GM21576 (cell line): ENCODE measurements around the gene CACNA1C.

Experiments used
- ATAC-seq: cut with Tn5 transposase; IDR thresholded peaks from one replicate; pipeline ENCODE4 v1.9.1; 2021; ENCODE audit warnings: mild to moderate bottlenecking, moderate library complexity; ENCODE audit not compliant: unreplicated experiment

CACNA1C gene

DNA sequence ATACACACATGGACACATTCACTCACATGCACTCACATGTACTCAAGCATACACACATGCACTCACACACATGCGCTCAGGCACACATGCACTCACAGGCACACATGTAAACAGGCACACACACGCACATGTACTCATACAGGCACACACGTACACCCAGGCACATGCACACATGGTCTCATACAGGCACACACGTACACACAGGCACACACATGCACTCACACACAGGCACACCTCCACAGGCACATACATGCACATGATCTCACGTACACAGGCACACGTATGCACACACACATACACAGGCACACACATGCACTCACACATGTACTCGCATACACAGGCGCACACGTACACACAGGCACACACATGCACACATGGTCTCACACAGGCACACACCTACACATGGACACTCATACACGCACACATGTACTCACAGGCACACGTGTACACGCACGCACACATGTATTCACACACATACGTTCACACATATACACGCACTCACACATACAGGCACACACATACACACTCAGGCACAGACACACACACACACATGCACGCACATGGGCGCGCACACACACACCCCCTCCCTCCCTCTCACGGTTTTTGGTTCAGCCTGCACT, 138.9 kb downstream of the CACNA1C start:
- no peak for ATAC-seq

DNA sequence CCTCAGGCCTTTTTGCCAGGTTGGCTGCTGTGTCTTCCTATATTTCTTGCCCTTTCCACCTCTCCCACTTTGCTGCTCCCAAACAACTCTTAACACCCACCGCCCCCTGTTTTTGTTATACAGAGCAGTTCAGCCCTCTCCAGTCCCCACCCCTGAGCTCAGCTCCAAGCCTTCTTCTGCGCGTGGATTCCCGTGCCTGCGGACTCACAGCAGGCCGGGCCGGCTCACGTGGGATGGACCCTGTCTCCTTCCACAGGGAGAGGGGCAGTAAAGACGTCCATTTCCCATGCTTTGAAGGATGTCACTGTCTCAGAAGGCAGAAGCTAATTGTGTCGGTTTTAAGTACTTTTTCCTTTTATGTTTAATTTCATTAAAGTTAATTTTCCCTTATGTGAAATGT, 139.4 kb downstream of the CACNA1C start:
- no peak for ATAC-seq

DNA sequence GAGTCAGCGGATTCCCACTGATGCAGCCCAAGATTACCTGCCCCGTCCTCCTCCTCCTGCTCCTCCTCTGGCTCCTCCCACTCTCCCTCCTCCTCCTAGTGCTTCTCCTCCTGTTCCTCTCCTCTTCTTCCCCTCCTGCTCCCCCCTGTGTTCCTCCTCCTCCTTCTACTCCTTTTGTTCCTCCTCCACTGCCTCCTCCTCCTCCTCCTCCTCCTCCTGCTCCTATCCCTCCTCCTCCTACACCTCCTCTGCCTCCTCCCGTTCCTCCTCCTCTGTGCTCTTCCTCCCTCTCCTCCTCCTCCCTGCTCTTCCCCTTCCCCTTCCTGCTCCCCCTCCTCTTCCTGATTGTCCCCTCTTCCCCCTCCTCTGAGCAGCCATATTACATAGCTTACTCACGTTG, 141.3 kb downstream of the CACNA1C start:
- no peak for ATAC-seq

DNA sequence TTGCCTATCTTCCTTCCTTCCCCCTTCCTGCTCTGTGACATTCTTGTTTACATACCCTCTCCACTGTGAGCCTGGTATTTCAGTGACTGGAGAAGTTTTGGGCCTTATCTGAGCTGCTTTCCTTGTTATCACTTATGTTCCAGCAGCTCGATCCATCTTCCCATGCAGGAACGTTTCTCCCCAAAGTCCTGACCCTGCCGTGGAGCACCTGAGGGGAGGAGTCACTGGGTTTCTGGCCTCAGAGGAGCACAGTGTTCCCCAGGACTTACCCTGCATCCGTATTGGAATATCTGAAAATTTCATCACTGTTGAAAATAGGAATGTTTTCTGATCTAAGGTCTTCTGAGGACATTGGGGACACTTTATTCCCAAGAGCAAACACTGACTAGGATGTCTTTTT, 141.8 kb downstream of the CACNA1C start:
- ATAC-seq, result no peak

DNA sequence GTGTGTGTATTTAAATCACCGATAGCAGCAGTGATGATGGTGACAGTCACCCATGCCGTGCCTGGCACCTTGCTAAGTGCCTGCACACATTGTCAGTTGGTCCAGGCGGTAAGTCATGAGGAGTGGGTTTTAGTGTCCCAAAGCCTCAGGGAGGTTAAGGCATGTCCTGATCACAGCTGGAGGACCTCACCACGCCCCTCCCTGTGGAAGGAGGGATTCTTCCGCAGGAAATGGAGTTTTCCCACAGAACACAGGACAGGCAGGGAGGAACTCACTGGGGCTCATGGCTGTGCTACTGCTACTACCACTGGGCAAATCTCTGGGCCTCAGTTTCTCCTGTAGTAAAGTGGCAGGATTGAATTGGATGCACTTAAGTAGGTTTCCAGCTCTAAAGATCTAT, 142.3 kb downstream of the CACNA1C start:
- ATAC-seq, result no peak

DNA sequence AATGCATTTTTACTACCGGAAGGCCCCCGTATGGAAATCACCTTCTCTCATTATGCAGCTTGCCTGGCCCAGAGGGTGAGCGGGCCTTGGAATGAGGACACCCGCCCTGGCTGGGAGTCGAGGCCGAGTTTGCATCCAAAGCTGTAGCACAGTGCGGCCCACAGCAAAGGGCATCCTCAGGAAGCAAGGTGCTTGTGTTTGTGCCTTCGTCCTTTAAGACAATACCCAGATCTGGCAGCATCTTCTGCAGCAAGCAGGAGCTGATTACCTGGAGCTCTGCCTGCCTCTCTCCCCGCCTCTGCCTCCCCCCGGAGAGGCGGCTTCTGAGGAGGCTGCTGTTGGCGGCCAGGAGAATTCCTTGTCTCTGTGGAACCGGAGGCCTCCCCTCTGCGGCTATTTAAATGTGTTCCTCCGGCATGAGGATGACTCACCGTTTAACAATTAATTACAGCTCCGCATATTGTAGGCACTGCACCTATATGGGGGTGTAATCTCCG, 145.3 kb downstream of the CACNA1C start:
- no peak for ATAC-seq

DNA sequence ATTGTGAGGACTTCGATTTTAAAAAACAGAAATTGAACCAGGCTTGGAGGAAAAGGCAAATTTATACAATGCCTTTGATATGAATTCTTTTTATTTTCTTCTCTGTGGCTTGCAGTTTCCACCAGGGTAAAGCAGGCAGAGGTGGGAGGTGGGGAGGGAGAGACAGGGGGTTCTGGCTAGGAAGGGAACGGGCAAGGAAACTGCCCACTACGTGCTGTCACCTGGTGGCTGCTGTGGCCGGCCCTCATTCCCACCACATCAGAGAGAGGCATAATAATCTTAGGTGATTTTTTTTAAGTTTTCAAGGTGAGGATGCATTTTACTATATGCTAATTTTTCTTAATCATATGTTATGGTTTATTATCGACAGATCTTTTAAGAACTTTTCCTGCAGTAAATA, 145.8 kb downstream of the CACNA1C start:
- no peak for ATAC-seq

DNA sequence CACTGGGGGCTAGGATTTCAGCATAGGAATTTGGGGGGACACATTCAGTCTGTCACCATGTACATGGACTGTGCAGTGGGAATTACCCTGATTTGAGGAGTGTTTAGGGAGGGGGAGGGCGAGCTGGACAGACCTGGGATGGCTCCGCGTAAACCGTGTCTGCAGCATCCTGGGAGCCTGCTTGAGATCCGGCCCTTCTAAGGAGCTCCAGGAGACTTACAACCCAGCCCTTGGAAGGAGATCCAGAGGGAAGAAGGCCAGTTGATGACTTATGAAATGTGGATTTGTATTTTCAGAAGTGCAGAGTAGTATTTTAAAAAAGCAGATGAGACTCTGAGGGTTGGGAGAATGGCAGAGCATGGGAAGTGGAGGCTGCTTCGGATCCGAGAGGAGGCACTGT, 153.2 kb downstream of the CACNA1C start:
- no peak for ATAC-seq

DNA sequence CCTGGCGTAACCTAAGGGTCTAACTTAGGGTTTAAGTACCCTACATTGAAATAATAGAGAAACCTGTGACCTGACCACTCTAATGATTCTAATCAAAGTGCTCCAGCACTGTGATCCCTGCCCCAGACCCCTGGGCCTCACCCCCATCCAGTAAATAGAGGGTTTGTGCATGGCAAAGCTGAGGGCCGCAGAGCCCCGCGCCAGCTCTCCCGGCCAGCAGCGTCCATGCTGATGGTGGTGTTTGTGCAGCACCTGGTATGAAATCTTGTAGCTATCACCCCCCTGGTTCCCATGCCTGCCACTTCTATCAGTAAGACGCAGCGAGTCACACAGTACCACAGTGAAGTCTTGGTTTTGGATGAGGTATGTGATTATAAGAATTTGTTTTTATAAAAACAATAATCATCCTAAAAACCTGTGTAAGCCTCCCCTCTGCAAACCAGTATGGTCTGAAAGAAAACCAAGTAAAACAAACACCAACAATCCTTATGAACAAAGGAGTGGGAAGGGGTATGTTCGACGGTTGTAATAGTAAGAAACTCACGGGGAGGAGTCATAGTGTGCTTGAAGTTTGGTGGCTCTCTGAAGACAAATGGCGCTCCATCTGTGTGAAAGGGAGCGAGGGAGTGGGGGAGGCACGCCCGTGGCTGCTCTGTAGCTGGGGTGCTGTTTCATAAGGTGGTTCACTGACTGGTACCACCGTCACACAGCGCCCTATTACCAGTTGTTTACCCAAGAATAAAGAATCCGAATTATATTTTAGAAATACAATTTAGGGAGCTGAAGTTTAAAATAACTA, 156.2 kb downstream of the CACNA1C start:
- ATAC-seq, result no peak

DNA sequence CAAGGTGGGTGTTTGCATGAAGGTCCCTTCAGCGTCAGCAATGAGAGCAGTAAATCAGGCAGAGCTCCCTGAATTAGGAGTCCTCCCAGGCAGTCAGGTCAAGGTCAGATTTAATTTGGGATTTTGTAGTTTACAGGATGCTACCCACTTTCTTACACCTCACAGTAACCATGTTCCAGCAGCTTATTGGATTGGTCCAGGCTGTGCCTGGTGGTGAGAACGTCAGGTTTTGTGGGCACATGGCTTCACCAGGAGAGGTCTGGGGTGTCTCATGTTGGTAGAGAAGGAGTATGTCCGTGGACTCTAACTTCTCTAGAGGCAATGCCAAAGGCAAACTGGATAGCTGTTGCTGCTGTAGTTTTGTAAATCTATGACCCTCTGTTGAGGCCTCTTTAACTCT, 158.3 kb downstream of the CACNA1C start:
- no peak for ATAC-seq

DNA sequence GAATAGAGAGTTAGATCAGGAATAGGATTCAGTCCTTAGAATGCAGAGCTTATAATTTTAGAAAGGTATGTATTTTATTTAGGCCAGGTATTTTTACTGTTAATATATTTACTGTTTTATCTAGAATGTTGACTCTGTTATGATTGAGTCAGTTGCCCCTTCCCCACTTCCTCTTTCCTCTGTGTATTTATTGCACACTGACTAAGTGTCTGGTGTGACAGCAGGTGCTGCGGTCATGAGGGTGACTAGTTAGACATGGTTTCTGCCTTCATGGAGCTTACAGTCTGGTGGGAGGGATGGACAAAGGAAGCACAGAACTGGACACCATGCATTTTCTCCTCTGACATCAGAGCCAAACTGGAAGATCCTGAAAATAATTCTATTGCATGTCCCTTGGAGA, 159.8 kb downstream of the CACNA1C start:
- no peak for ATAC-seq

DNA sequence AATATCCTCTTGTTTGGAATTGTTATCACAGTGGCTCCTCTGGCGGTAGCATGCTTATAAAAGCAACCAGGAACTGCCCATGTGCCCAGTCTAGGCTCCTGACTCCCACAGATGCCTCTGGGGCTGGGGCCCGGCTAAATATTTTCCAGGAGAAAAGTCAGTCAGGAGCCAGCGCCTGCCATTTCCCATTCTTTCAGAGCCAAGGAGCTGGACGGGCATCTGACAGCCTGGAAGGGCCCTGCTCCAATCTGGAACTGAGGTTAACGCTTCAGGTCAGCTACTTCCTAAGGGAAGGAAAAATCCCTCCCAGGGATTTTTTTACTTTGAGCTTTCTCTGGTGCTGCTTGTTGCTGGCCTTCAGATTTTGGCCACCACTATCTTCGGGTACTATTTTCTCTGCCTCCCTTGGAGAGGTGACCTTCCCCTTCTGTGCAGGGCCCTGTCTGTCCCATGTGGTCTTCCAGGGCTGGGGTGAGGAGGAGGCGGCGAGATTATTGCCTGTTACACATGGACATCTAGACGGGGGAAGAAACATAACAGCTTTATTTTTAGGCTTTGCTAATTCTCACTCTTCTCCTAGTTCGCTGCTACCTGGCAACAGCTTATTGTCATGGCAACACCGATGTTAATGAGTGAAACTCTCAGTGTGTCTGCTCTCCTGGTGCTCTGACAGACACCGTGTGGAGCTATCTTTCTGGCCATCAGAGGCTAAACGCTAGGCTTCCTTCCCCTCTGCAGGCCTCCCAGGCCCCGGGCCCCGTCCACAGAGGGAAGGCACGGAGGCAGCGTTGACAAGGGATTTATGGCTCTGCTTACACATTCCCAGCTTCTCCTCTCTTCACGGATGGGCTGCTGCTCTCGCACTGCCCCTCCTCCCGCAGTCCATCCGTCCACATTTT, 160.4 kb downstream of the CACNA1C start:
- no peak for ATAC-seq

DNA sequence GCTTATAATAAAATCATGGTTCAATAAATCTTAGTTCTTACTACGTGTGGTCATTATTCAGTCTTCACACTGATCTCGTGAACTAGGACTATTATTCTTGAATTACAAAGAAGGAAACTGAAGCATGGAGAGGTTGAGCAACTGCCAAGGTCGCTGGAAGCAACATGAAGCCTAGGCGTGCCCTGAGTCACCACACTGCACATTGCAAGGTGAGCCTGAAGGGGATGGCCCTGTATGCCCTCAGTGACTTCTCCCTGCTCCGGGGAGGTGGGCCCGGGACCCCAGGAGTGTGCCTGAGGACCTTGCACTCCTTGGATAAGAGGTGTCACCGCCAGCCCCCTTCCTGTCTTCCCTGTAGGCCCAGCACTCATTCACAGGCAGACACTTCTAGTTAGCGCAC, 161.6 kb downstream of the CACNA1C start:
- no peak for ATAC-seq

DNA sequence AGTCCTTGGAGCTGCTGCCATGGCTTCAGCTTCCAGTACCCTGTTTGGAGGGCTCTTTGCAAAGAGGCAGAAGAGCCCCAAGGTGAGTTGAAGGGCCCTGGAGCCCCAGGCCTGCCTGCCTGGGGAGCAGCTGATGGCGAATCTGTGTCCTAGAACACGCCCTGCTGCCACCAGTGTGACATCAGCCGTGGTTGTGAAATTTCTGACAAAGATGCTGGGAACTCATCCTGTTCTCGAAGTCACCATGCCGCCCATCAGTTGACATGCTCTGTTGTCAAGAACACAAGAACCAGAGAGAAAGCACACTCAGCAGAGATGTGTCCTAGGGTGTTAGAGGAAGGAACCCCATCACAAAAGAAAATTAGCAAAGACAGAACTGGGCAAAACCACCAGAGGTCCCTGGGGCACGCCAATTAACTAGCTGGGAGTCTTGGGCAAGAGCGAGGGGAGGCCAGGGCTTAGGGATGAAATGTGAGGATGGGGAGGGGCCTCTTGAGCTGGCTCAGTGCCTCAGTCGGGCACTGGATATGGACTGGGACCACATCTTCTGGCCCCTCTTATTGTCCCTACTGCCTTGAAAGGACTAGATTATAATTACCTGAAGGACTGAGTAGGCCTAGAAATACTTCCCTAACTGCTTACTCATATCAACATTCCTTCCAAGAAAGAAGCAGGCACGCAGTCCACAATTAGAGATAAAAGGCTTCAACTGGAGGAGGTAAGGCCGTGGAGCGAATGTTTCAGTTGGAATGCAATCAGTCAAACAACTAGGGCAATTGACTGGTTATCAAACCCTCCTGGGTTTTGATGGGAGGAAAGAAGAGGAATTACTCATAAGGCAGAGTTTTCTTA, 163.1 kb downstream of the CACNA1C start:
- ATAC-seq, result no peak

DNA sequence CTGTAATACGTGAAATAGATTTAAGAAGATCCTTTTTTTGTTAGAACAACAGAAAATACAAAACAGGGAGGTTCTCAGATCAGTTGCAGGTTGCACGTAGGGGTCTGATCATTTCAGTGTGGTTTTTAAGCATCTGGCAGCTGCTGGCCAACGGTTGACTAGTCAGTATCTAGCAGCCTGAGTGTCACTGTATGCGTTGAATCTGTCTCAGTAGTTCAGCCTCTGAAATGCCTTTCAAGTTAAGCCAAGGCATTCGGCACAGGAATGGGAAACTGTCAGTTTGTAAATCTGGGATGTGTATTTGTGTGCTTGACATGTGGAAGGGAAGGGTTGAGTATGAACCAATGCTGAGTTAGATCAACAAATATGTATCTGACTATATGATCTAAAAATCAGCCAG, 165.9 kb downstream of the CACNA1C start:
- no peak for ATAC-seq

DNA sequence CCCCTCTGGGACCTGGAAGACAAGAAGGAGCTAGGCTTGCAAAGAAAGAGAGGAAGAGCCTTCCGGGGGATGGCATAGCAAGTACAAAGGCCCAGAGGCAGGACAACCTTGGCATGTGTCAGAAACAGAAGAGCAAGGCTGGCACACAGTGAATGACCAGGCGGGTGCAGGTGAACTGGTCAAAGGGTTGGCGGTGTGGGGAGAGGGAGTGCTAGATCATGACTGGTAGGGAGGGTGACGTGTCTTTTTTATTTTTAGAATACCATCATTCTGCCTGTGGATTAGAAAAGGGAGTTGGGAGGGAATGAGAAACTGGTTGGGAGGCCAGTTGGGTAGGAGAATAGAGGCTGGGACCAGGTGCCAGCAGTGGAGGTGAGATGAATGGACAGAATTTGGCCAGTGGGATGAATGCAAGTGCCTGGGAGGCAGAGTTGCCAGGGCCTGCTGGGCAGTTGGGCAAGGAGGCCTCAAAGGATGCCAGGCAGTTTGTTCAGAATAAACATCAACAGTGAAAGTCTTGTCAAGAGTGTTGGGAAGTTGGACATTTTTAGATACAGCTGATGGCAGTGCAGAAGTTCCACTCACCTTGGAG, 168.3 kb downstream of the CACNA1C start:
- ATAC-seq, result no peak

DNA sequence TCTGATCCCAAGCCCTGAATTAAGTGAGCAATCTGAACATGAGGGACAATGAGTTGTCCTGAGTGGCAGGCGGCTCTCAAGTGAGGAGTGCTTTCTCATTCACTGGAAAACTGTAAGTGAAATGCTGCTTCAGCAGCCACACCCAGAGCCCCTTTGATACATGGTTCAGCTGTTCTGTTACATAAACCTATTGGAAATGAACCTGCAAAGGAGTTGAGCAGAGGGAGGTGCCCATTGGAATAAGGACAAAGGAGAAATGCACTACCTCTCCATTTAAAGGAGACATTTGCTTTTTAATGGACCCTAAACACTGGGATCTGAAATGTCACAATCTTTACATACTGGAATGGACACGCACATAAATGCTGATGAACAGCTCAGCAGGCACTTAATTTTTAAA, 169.9 kb downstream of the CACNA1C start:
- no peak for ATAC-seq

DNA sequence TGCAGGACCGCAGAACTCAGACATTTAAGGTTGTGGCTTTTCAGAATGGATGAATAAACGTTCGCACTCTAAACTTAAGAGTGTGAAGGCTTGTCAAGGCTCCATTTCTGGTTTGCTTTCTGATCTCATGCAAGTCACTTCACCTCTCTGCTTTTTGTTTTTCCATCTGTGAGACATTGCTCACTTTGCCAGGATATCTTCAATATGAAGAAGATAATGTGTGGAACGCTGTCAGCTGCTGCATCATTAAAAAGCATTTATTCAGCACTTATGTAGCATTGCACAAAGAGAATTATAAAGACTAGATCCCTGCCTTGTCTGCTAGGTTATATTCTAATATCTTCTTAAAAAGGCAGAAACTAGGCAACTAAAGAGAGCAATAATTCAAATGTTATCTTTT, 172.2 kb downstream of the CACNA1C start:
- no peak for ATAC-seq

DNA sequence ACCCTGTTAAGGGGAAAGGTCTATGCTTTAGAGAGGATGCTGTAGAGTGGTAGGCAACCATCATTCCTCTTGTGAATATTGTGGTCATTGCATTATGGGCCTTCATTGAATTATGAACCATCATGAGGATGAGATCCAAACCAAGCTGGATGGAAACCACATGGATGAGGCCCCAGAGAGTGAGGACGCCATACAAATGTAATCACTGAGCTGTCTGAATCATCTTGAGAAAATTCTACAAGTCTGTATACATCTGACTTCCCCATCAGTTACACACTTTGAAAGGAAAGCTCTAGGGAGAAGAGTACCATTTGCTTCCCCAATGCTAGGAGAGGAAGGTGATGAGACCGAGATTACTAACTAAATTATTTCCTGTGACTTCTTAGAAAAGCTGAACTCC, 172.9 kb downstream of the CACNA1C start:
- ATAC-seq, result no peak

DNA sequence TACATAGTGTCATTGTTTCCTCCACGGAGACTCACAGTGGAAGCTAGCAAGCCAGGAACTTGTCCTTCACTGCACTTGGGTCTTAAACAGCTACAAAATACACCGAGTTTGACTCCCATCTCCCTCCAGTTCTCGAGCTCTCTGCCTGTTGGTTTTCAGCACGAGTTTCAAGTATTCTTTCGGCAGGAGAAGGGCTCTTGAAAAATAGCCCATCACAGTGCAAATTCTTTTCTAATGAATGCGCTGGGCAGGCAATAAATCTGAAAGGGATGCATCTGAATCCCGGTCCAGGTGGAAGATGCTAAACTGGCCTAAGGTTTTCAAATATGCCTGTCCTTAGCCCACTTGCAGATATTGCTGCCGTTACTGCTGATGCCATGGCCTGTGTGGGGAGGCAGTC, 173.9 kb downstream of the CACNA1C start:
- ATAC-seq, result no peak
